HG03469 (cell line): ENCODE results near the gene SHISA5.
"Not testable (repeated sequence)": the region's sequence is repeated elsewhere in the genome, so short reads cannot be mapped to it uniquely, and the experiment has no call there.

Source experiments
- ATAC-seq: cut with Tn5 transposase; IDR thresholded peaks from one replicate; pipeline ENCODE4 v1.9.1; 2021; ENCODE audit warnings: mild to moderate bottlenecking, moderate library complexity, moderate number of reproducible peaks; ENCODE audit not compliant: unreplicated experiment

SHISA5 gene

GRCh38 chr3:48463703-48464102 lies 40.3 kb downstream of the SHISA5 start:
- ATAC-seq: no peak

DNA sequence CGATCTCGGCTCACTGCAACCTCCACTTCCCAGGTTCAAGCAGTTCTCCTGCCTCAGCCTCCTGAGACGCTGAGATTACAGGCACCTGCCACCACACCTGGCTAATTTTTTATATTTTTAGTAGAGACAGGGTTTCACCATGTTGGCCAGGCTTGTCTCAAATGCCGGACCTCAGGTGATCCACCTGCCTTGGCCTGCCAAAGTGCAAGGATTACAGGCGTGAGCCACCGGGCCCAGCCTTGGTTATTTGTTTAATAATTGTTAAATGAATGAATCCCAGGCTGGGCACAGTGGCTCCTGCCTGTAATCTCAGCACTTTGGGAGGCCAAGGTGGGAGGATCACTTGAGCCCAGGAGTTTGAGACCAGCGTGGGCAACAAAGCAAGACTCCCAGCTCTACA lies 42.2 kb downstream of the SHISA5 start:
- not testable (repeated sequence) for ATAC-seq

GRCh38 chr3:48460517-48460902 lies 43.5 kb downstream of the SHISA5 start:
- no peak for ATAC-seq

- no peak for ATAC-seq
Measured at GRCh38 chr3:48459773-48460516, 44.0 kb downstream of the SHISA5 start.

DNA sequence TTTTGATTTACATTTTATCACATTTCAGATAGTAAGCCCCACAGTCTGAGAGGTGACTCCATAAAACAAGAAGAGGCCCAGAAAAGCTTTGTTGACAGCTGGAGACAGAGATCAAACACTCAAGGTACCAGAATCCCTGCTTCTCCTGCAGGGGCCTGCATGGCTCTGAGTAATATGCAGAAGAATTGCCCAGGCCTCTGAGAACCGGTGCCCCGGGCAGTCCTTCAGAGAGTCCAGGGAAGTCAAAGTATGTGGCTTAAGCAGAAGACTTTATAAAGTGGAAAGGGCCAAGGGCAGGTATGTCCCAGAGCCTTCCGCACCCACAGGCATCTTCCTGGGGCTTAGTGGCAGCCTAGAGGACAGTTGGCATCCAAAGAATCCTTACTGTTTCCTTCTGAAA lies 44.6 kb downstream of the SHISA5 start:
- no peak for ATAC-seq

- no peak for ATAC-seq
Measured at GRCh38 chr3:48456456-48456855, 47.5 kb downstream of the SHISA5 start.

GRCh38 chr3:48451270-48451669 lies 52.7 kb downstream of the SHISA5 start:
- no peak for ATAC-seq

DNA sequence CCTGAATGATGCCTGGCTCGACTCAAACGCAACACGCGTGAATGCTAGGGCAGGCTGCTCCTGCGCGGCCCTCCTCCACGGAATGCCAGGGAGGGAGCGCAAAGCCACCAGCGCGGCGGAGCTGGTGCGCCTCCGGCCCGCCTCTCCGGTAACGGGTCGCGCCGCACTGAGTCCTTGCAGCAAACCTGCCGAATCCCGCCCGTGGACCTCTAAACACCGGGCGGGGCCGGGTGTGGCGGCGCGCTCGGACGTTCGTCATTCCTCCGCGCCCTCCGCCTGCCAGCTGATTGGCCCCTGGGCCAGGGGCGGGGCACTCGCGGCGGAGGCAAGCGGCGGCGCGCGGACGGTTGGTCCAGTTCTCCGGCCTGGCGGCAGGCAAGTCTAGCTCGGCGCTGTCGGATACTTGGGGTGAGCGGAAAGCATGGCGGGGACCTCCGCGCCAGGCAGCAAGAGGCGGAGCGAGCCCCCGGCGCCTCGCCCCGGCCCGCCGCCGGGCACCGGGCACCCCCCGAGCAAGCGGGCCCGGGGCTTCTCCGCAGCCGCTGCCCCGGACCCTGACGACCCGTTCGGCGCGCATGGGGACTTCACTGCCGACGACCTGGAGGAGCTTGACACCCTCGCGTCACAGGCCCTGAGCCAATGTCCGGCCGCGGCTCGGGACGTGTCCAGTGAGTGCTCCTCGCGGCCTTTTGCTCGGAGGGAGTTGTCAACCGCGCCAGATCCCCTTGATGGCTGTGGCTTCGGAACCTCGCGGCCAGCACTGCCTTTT lies 57.4 kb downstream of the SHISA5 start, which contains the start of gene ATRIP:
Gene ATRIP (plus strand): TSS at position 313 of the 769 bp plus-strand sequence. CDS start 109 bp downstream, at position 422.
- ATAC-seq: peak; percentile 78

DNA sequence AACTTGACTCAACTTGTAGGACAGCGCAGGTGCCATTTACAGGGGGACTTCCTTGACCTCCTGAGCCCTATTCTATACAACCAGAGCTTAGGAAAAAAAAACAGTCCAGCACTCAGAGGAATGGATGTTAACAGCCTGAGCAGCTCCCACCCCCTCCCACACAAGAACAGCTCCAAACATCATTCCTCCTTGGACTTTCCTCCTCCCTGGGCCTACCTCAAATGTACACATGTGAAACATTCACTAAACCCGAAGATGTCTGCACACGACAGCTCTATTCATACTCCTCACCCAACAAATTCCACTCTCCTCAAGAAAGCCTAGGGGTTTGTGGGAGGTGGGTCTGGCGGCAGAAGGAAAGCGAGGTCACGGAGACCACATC lies 57.9 kb downstream of the SHISA5 start:
- ATAC-seq: no peak

DNA sequence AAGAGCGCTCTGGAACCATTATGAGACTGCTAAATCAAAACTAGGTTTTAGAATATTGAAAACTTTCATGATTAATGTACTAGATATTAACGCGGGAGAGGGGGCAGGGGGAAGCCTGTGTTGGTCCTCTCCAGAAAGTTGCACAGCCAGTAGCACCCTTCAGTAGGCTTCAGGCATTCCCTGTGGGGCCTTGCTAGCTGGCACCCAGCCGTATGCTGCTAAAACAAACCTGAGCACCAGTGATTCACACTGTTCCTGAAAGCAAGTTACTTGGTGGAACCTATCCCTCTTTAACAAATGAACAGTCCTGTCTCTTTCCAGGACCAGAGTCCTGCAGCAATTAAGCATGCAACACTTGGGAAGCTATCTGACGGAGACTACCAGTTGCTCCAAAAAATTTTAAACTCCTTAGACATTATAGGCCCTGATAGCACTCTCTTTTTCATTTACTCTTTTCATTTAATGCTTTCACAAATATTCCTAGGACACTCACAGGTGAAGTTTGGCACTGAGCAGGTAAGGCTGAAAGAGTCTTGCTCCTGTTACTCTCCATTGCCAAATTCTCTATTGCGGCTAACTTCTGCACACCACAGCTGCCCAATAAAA lies 58.6 kb downstream of the SHISA5 start:
- ATAC-seq: no peak

DNA sequence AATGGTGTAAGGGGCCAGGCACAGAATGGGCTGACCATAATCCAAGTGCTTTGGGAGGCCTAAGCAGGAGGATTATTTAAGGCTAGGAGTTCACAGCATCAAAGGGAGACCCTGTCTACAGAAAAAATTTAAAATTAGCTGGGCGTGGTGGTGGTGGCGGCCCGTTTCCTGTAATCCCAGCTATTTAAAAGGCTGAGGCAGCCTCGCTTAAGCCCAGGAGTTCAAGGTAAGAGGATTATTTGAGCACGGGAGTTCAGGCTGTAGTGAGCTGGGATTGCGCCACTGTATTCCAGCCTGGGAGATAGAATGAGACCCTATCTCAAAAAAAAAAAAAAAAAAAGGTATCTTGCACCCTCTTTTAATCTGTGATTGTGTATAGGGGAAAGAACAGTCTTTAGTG lies 62.0 kb downstream of the SHISA5 start:
- no peak for ATAC-seq

- ATAC-seq: no peak
Measured at GRCh38 chr3:48440590-48440958, 63.4 kb downstream of the SHISA5 start.

DNA sequence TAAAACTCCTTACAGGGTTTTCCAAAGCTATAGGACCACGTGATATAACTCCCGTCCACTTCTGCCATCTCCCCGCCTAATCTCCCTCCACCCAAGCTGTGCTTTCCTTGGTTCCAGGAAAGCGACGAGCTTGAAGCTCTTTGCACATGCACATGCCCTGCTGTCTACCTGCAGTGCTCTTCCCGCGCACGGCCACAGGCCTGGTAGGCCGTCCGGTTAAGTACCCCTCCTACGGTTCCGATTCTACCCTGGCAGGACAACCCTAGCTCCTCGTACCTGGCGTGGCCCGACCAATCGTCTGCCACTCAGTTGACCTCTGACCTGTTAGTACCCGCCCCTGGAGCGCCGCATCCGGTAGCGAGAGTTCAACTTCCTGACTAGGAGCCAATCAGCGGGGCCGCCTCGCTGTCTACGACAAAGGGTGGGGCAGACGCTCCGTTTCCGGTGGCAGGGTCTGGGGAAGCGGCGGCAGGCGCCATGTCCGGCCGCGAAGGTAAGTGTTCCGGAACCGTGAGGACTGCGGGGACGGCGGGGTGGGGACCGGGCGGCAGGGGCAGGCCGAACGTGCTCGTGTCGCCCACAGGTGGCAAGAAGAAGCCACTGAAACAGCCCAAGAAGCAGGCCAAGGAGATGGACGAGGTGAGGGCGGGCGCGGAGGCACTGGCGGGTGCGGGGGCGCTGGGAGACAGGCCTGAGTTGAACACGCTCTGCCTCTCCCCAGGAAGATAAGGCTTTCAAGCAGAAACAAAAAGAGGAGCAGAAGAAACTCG lies 64.0 kb downstream of the SHISA5 start, which contains the start of the genes CCDC51 and TMA7:
Gene CCDC51 (minus strand): TSS at position 300 of the 770 bp plus-strand sequence. CDS start 4,991 bp downstream, outside the sequence.
Gene TMA7 (plus strand): TSS at position 438 of the 770 bp plus-strand sequence. CDS start 40 bp downstream, at position 478.
- peak; percentile 86 for ATAC-seq

DNA sequence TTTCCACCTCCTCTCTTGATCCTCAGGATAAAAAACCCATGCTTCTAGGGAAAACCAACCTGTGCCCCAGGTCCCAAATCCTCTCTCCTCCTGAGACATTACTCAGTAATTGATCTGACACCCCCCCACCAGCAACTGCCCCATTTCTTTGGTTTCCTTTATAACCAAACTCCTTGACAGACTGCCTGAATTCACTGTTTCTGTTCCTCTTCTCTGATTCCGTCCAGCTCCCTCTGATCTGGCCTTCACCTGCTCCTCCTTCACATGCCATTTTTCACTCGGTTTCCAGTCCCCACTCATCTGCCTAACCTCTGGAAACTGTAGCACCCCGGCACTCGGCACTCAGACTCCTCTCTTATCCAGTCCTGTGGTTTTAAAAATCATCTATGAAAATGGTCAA lies 66.2 kb downstream of the SHISA5 start:
- no peak for ATAC-seq

GRCh38 chr3:48436855-48437254 lies 67.1 kb downstream of the SHISA5 start:
- ATAC-seq: no peak

DNA sequence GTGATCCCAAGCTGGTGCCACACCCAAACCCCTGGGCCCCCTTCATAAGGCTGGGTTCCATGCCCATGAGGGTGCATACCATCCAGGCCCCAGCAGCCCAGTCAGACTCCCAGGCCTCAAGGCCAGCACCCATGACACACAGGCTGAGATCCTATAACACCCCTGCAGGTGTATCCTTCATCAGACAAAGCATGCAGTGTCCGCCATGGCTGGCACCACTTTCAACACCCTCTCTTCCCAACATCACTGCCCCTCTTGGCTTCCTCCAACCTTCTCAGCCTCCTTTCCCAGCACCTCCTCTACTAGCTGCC lies 67.5 kb downstream of the SHISA5 start:
- ATAC-seq: no peak

GRCh38 chr3:48435774-48436476 lies 68.0 kb downstream of the SHISA5 start:
- no peak for ATAC-seq

- no peak for ATAC-seq
Measured at GRCh38 chr3:48435223-48435595, 68.8 kb downstream of the SHISA5 start.

GRCh38 chr3:48434591-48435222 lies 69.3 kb downstream of the SHISA5 start:
- no peak for ATAC-seq
